ENCODE results near the gene PALS2. TPM values are rescaled to one million over a fixed set of nuclear protein-coding genes. Genes with fewer than 3 reads are reported as not detected.

PALS2 gene
- total RNA-seq, 2 donors from 2014 or later = 45.0 to 46.1 TPM

DNA sequence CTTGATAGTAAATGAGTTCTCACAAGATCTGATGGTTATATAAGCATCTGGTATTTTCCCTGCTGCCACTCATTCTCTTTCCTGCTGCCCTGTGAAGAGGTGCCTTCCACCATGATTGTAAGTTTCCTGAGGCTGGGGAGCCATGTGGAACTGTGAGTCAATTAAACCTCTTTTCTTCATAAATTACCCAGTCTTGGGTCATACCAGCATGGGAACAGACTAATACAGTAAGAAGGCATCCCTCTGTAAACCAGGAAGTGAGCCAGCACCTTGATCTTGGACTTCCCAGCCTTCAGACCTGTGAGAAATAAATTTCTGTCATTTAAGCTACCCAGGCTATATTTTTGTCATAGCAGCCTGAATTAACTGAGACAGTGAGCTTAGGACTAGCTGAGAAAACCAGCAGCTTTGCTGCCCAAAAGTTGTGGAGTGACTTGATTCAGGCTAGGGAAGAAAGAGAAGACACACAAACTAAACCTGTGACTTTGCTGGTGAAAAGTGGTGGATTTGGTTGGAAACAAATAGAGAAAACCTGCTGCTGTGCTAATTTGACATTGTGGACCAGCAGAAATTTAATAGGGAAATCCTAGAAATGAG, 29.7 kb downstream of the PALS2 start:
- TF ChIP-seq CTCF (conservative IDR thresholded peaks at IDR 0.05) = no peak
- H3K27me3 ChIP-seq (ENCODE audit: control insufficient read depth, insufficient read depth, low read length, poor library complexity, severe bottlenecking) = no peaks in the 10 kb centered on the region
- H3K4me1 ChIP-seq (ENCODE audit: control insufficient read depth, insufficient read depth, low read length) = no peaks in the 10 kb centered on the region
- H3K36me3 Mint-ChIP-seq (ENCODE audit: low read depth) = peaks cover 12% of the 10 kb centered on the region
- H3K9ac ChIP-seq (ENCODE audit: extremely low read depth, low read length, poor library complexity, severe bottlenecking) = no peak overlapping the region
- no peaks in the 10 kb centered on the region for H3K36me3 ChIP-seq (ENCODE audit: control insufficient read depth, insufficient read depth, low read length)
- H3K9me3 ChIP-seq (ENCODE audit: control insufficient read depth, low read length) = peaks cover 10% of the 10 kb centered on the region
- no peaks in the 10 kb centered on the region for H3K27me3 Mint-ChIP-seq (ENCODE audit: insufficient read depth)
- H3K4me3 ChIP-seq (ENCODE audit: low read length) = no peak overlapping the region
- no peak overlapping the region for H3K27ac ChIP-seq (ENCODE audit: low read depth, low read length)
- no peaks in the 10 kb centered on the region for H3K4me1 Mint-ChIP-seq
- peaks cover 4% of the 10 kb centered on the region for H3K9me3 Mint-ChIP-seq
- H3K4me3 Mint-ChIP-seq = no peak overlapping the region
- no peak for DNase-seq
- no peak overlapping the region for H3K27ac Mint-ChIP-seq

DNA sequence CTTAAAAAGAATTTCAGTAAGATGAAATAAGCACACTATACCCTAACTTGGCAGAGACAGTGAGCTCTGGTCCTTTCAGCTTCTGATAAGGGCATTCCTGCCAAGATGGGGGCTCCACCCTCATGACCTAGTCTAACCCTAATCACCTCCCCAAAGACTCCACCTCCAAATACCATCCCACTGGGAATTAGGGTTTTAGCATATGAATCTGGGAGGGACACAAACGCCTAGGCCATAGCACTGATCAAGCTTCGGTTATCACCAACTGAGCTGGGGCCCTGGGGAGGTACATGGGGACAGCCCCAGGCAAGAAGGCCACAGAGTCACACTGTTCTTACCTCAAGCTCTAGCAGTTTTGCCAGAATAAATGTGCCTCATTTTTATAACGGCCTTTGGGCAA, 31.4 kb downstream of the PALS2 start:
- peak; percentile 54 for DNase-seq
- 65 to 100% methylated on average over 1 to 3 of the region's 3 CpGs for WGBS, 2 experiments (ENCODE audit: insufficient coverage in 1 of 2, insufficient read length in 1 of 2)
- Histone ChIP-seq H3K4me1 (ENCODE audit: control insufficient read depth, insufficient read depth, low read length) (no peaks in the 10 kb centered on the region), H3K9ac (ENCODE audit: extremely low read depth, low read length, poor library complexity, severe bottlenecking) (no peak overlapping the region), H3K9me3 (ENCODE audit: control insufficient read depth, low read length) (peaks cover 10% of the 10 kb centered on the region), H3K36me3 (ENCODE audit: control insufficient read depth, insufficient read depth, low read length) (no peaks in the 10 kb centered on the region), H3K27ac (ENCODE audit: low read depth, low read length) (no peak overlapping the region), H3K27me3 (ENCODE audit: control insufficient read depth, insufficient read depth, low read length, poor library complexity, severe bottlenecking) (no peaks in the 10 kb centered on the region), H3K4me3 (ENCODE audit: low read length) (no peak overlapping the region)
- Mint-ChIP-seq H3K4me1 (peaks cover 8% of the 10 kb centered on the region), H3K36me3 (ENCODE audit: low read depth) (peaks cover 12% of the 10 kb centered on the region), H3K27me3 (ENCODE audit: insufficient read depth) (no peaks in the 10 kb centered on the region), H3K9me3 (peaks cover 4% of the 10 kb centered on the region), H3K4me3 (no peak overlapping the region), H3K27ac (no peak overlapping the region)
- no peak for TF ChIP-seq CTCF (conservative IDR thresholded peaks at IDR 0.05)

GRCh38 chr7:24608504-24608903, 35.3 kb downstream of the PALS2 start:
- DNase-seq = no peak
- H3K27me3 Mint-ChIP-seq (ENCODE audit: insufficient read depth) = no peaks in the 10 kb centered on the region
- H3K27ac Mint-ChIP-seq = no peak overlapping the region
- Histone ChIP-seq H3K36me3 (ENCODE audit: control insufficient read depth, insufficient read depth, low read length) (no peaks in the 10 kb centered on the region), H3K27me3 (ENCODE audit: control insufficient read depth, insufficient read depth, low read length, poor library complexity, severe bottlenecking) (no peaks in the 10 kb centered on the region), H3K4me3 (ENCODE audit: low read length) (no peak overlapping the region), H3K4me1 (ENCODE audit: control insufficient read depth, insufficient read depth, low read length) (no peaks in the 10 kb centered on the region), H3K9ac (ENCODE audit: extremely low read depth, low read length, poor library complexity, severe bottlenecking) (no peak overlapping the region), H3K27ac (ENCODE audit: low read depth, low read length) (no peak overlapping the region), H3K9me3 (ENCODE audit: control insufficient read depth, low read length) (no peaks in the 10 kb centered on the region)
- no peaks in the 10 kb centered on the region for H3K9me3 Mint-ChIP-seq
- no peak overlapping the region for H3K4me3 Mint-ChIP-seq
- TF ChIP-seq CTCF (conservative IDR thresholded peaks at IDR 0.05) = no peak
- H3K36me3 Mint-ChIP-seq (ENCODE audit: low read depth) = no peaks in the 10 kb centered on the region
- peaks cover 12% of the 10 kb centered on the region for H3K4me1 Mint-ChIP-seq

Data from endodermal cell (in vitro differentiated cells).